Testis (tissue), 2 donors: Measurements from ENCODE around the gene CAMP.

Experiments used
- POLR2A ChIP-seq: fragments of 450-650 bp; IDR thresholded peaks from one replicate; pipeline ENCODE4 v1.6.1; 2017; ENCODE audit warnings: antibody characterized with exemption, mild to moderate bottlenecking, moderate library complexity
- TF ChIP-seq, protein P1 (sequence below), 3 experiments: fragments of 450-650 bp in 2 of 3; fragments of 200-600 bp in 1 of 3; sonication (generic) in 1 of 3; IDR thresholded peaks; one replicate each; pipeline ENCODE4 v1.5.1; 2016 to 2019; ENCODE audit warnings: antibody characterized with exemption in 3 of 3, mild to moderate bottlenecking in 2 of 3, moderate library complexity in 1 of 3

DNA sequence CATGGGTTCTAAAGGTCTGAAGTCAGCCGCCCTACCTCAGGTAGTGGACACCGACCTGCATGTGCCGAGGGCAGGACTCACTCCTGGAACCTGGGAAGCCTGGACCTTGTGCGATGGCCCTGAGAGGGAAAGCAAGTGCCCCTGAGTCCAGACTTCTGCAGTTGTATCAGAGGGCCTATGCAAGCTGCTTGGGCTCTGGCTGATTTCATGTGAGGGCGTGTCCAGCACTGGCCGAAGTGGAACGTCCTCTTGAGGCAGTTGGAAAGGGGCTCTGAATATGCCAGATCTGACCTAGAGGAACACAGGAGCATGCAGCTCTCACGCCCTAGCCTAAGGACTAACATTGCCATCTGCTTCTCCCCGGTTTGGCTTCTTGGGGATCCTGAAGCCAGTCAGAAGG, 2.5 kb upstream of the CAMP start:
- TF ChIP-seq, protein P1, sequence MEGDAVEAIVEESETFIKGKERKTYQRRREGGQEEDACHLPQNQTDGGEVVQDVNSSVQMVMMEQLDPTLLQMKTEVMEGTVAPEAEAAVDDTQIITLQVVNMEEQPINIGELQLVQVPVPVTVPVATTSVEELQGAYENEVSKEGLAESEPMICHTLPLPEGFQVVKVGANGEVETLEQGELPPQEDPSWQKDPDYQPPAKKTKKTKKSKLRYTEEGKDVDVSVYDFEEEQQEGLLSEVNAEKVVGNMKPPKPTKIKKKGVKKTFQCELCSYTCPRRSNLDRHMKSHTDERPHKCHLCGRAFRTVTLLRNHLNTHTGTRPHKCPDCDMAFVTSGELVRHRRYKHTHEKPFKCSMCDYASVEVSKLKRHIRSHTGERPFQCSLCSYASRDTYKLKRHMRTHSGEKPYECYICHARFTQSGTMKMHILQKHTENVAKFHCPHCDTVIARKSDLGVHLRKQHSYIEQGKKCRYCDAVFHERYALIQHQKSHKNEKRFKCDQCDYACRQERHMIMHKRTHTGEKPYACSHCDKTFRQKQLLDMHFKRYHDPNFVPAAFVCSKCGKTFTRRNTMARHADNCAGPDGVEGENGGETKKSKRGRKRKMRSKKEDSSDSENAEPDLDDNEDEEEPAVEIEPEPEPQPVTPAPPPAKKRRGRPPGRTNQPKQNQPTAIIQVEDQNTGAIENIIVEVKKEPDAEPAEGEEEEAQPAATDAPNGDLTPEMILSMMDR (IDR thresholded peaks at IDR 0.05): no peak
- TF ChIP-seq POLR2A: no peak
